K562 (cell line): ENCODE measurements around the gene AMMECR1.

Experiments
- BACH1 ChIP-seq: fragments of 200-800 bp; sonication (Bioruptor generic); IDR thresholded peaks from 2 replicates; pipeline ENCODE4 v1.6.1; 2016; ENCODE audit warnings: missing genetic modification characterization, missing compliant biosample characterization
- MXI1 ChIP-seq: IDR thresholded peaks from 2 replicates; pipeline ENCODE4 v1.6.1; 2011; ENCODE audit warnings: low read depth, mild to moderate bottlenecking, improper control_type of control experiment, low read length
- TF ChIP-seq, protein P1 (sequence below), 3 experiments: IDR thresholded peaks in 2 of 3; conservative IDR thresholded peaks in 1 of 3; 2 replicates each; pipeline ENCODE4 v1.5.1; 2011 to 2012; ENCODE audit warnings: low read length in 3 of 3, mild to moderate bottlenecking in 3 of 3, control low read depth in 2 of 3, improper control_type of control experiment in 1 of 3, inconsistent platforms in 1 of 3, low read depth in 1 of 3, mixed read lengths in 1 of 3, moderate library complexity in 1 of 3; ENCODE audit not compliant: insufficient read depth in 2 of 3

DNA sequence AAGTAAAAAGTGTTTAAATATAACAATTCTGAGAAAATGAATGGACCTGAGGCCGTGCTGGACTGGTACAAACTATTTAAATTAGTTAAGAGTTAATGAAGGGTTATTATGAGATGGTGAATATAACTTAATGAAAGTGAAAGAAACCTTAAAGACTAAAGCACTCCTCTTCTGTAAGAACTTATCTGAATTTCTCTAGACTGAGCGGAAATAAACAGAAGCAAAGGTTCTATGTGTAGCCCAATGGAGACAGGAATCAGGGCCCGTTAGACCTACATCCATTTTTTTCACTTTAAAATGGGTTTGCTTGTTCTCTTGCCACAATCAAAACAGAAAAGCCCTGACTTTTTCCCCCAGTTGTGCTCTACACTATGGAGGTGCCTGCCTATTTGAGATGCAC is 14.9 kb downstream of the AMMECR1 start:
- TF ChIP-seq MXI1 (no peak), BACH1 (tag) (no peak)
- TF ChIP-seq, protein P1, sequence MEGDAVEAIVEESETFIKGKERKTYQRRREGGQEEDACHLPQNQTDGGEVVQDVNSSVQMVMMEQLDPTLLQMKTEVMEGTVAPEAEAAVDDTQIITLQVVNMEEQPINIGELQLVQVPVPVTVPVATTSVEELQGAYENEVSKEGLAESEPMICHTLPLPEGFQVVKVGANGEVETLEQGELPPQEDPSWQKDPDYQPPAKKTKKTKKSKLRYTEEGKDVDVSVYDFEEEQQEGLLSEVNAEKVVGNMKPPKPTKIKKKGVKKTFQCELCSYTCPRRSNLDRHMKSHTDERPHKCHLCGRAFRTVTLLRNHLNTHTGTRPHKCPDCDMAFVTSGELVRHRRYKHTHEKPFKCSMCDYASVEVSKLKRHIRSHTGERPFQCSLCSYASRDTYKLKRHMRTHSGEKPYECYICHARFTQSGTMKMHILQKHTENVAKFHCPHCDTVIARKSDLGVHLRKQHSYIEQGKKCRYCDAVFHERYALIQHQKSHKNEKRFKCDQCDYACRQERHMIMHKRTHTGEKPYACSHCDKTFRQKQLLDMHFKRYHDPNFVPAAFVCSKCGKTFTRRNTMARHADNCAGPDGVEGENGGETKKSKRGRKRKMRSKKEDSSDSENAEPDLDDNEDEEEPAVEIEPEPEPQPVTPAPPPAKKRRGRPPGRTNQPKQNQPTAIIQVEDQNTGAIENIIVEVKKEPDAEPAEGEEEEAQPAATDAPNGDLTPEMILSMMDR (IDR thresholded peaks at IDR 0.05 in 2 of 3, conservative IDR thresholded peaks at IDR 0.05 in 1 of 3; ENCODE audit: insufficient read depth in 2 of 3, low read depth in 1 of 3, low read length in 3 of 3), result no peak
